ENCODE measurements around the gene CLCN7.

GRCh38 chr16:1471569-1472194, 3.1 kb downstream of the CLCN7 start:
- TF ChIP-seq MYC (IDR thresholded peaks at IDR 0.05; ENCODE audit: low read depth, low read length) (no peak), POLR2A (IDR thresholded peaks at IDR 0.05; ENCODE audit: low read depth, low read length) (no peak), CTCF (IDR thresholded peaks at IDR 0.05; ENCODE audit: extremely low read depth in 1 of 2, insufficient read depth in 1 of 2, low read depth in 1 of 2, low read length in 2 of 2) (no peak), POLR2AphosphoS5 (IDR thresholded peaks at IDR 0.05; ENCODE audit: insufficient read depth, low read depth, low read length) (no peak), FOS (IDR thresholded peaks at IDR 0.05; ENCODE audit: borderline replicate concordance, insufficient read depth, low read length) (no peak)
- TF ChIP-seq, protein P1, sequence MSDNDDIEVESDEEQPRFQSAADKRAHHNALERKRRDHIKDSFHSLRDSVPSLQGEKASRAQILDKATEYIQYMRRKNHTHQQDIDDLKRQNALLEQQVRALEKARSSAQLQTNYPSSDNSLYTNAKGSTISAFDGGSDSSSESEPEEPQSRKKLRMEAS (IDR thresholded peaks at IDR 0.05; ENCODE audit: insufficient read depth, insufficient read length): no peak
